ENCODE measurements around the gene GRB10.
"Not testable (repeated sequence)": the region's sequence is repeated elsewhere in the genome, so short reads cannot be mapped to it uniquely, and the experiment has no call there.

GRB10 gene

DNA sequence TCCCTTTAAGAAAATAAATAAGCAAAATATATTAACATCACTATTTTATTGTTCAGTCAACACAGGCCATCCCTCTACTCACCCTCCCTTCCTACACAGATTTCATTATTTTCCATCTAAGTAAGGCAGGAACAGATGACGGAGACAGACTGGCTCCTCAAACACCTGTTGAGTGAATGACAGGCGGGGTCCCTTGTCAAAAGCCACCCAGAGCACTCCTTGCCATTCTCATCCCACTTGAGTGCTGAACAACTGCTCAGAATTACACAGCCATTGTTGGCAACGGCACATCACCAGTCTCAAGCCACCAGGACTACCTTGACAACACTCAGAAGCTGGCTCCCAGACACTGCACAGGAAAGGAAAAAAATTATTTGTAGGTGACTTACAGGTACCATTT, 3.3 kb downstream of the GRB10 start:
- DNase-seq (ENCODE audit: low read depth in 2 of 2): no peak

DNA sequence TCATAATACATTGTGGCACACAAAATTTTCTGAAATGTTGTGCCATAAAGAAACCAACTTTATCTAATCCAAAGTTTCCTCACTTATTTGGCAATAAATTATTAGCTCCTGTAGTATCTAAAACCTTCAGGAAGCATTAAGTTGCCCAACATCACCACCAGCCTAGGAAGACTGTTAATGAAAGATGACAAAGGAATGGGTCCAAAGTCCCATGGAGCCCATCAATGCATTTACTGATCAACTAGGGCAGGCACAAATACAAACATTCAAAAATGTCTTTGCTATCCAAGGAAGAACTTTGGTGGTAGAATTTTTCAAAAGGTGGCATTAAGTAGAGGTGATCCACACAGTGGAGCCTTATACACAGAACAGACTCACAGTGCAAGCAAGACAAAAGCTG, 4.5 kb downstream of the GRB10 start:
- no peak for DNase-seq (ENCODE audit: low read depth in 2 of 2)

DNA sequence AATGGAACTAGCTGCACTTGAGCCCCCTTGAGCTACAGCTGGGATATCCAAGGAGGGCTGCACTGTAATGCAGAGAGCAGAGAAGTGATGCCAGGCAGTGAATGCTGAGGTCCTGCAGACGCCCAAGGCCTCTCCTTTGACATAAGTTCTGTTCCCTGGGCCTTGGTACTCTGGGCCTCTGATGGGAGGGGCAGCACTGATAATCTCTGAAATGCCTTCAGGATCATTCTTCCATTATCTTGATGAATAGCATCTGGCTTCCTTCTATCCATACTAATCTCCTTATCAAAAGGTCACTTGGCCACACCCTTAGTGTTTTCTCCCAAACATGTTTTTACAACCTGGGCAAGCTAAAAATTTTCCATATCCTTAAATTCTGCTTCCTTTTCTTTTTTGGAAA, 6.9 kb downstream of the GRB10 start:
- DNase-seq (ENCODE audit: low read depth in 2 of 2): no peak

DNA sequence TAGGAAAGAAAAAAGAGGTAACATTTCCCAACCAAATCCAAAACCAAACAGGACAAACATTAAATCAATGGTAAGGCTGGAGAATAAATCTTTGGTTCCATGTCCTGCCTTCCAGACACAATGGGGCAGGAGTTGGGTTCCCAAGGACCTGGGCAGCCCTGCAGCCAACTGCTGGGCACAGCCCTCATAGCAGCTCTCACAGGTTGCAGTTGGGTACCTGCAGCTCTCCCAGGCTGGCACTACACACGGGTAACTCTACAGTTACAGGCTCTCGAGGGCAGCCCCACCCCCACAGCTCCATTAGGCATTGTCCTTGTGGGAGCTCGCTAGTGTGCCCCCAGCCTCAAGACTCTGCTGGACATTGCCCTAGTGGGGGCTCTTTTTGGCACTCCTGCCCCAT, 7.5 kb downstream of the GRB10 start:
- no peak for DNase-seq (ENCODE audit: low read depth in 2 of 2)

DNA sequence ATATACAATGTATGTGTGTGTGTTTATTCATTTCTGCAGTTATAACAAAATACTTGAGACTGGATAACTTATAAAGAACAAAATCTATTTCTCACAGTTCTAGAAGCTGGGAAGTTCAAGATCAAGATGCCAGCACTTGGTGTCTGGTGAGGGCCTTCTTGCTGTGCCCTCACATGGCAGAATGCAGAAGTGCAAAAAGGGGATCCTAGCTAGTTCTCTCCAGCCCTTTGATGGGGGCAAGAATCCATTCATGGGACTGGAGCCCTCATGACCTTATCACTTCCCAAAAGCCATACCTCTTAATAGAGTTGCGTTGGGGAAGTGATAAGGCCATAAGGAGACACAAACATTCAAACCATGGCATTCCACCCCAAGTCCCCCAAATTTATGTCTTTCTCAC, 8.4 kb downstream of the GRB10 start:
- no peak for DNase-seq (ENCODE audit: low read depth in 2 of 2)

DNA sequence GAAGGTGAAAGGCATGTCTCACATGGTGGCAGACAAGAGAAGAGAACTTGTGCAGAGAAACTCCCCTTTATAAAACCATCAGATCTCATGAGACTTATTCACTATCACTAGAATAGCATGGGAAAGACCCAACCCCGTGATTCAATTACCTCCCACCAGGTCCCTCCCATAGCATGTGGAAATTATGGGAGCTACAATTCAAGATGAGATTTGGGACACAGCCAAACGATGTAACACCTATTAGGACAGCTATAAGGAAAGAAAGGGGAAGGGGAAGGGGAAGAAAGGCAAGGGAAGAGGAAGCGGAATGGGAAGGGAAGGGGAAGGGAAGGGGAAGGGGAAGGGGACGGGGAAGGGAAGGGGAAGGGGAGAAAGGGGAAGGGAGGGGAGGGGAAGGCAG, 9.6 kb downstream of the GRB10 start:
- DNase-seq (ENCODE audit: low read depth in 2 of 2): not testable (repeated sequence)

DNA sequence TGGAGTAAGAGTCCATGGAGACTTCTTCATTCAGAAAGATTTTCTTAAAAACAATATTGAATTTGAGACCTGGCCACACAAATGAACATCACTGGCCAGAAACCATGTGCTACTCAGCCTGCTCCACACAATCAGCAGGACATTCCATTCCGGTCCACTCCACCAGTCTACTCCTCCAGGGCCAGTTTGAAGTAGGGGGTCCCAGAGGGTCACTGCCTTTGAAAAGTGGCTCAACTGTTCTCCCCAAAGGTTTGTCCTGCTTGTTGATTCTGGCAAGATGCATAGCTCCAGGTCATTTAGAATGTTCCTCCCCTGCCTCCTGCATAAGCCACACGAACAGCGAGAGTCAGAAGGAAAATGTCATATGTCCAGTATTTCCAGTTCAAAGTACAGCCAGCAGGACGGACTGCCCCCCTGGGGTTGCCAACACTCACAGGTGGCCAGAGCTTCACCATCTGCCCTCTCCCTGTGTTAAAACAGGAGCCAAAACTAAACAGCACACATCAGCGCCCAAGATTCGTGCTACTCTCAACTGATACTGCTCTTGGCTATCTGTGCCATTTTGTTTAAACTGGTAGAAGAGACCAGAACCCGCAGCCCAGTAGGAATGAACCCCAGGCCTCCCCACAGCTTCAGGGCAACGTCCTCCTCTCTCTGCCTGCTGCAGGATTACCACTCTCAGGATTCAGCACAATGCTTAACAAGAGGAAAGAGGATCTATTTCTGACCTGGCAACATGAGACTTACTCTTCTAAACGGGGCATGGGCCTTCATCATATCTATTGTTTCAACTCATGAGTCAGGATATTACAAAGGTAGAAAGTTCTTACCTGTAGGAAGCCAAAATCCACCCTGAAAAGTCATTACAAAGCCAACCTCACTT, 11.3 kb downstream of the GRB10 start:
- no peak for DNase-seq (ENCODE audit: low read depth in 2 of 2)

DNA sequence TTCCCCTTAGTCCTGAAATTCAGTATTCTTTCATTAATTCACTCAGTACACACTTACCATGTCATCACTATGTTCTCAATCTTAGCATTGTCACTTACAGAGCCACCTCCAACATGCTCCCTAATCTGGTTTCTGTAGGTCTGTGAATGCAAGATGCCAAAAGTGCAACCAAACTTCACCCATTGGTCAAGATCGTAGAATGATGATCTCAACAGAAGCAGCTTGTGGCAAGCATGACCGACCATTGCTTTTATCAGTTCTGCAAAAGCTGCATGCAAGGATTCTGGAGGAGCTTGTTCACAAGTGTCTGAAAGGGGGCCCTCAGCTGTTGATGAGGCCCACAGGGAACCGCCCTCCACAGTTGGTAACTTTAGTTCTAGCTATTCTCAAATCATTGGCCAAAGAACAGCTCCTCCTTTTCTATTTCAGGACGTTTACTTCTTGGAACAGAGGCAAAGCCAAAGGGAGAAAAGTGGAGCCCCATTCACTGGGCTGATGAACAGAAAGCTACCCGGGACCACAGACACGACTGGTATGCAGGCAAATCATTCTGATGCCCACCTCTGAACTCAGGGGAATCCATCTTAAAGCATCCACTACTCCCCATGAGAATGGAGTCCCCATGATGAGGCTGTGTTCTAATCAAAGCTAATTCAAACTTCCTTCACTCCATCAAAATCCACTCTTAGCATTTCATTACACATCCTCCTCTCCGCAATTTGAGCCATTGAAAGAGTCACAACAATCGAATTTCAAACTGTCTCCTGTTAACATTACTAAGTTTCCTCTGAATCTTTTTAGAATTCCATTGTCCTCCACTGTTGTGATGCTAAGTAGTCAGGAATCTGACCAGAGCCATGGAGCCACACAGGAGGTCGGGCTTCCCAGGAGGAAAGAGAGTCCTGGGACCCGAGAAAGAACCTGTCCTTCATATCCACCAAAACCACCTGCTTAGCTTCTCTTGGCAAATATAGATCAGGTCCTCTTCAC, 13.9 kb downstream of the GRB10 start:
- no peak for DNase-seq (ENCODE audit: low read depth in 2 of 2)

DNA sequence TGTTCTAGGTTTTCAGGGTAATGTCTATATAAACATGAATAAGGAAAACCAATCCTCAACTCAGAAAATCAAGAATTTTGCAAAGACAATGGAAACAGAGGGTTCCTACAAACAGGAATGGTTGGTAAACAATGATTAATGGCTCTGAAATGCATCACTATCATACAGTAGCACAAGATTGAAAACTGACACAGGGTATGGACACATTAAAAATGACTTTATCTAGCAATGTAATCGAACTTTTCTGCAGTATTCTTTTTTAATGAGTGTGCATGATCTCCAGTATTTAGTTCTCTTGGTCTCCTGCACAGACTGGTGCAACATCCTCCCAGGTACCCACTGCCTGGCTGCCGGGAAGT, 15.9 kb downstream of the GRB10 start:
- DNase-seq (ENCODE audit: low read depth in 2 of 2): no peak

DNA sequence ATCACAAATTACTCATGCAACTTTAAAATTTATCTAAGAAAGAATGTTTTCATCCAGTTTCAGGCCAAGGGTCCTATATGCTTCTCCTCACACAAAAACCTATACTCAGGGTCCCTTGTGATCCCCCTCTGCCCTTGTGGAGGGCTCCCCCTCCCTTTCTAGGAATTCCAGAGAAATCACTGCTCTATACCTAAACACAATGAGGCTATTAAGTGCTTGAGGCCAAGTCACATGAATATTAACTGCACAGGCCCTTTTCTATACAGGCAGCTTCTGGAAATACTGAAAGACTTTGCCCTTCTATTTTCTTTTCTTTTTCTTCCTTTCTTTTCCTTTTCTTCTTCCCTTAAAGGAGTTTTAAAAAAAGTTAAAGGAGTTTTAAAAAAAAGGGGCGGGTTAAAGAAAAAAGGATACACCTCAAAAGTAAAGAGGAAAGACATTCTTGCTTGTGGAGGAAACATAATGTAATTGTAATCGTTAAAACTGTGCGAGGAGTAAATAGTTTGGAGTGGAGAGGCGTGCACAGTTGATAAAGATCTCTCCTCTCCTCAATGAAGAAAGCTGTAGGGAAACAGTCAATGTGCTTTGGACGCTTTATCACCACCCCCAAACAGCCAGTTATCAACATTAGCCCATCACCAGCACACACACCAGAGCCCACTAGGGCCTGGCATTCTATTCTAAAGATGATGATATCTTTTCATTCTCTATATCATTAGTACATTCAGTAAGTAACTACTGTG, 16.4 kb downstream of the GRB10 start:
- no peak for DNase-seq (ENCODE audit: low read depth in 2 of 2)

DNA sequence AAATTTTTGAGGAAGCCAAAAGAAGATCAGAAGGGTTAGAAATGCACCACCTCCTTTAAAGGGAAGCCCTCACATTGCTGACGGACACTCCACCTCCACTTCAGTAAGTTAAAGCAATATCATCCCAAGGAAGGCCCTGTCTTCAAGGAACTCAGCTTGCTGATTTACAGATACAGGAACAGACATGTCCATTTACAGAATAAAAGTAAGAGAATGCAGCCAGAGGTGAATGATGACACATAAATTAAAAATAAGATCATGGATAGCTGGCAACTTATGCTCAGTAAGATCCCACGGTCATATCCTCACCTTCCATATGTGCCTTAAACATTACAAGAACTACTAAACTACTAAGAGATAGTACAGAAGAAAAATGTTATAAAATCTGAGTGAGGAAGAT, 20.4 kb downstream of the GRB10 start:
- no peak for DNase-seq (ENCODE audit: low read depth in 2 of 2)

DNA sequence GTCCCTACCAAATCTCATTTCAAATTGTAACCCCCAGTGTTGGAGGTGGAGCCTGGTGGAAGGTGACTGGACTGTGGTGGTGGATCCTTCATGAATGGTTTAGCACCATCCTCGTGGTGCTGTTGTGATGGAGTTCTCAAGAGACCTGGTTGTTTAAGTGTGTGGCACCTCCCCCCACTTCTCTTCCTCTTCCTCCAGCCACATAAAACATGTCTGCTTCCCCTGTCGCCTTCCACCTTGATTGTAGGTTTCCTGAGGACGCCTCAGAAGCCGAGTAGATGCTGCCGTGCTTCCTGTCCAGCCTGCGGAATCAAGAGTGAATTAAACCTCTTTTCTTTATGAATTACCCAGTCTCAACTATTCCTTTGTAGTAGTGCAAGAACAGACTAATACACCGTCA, 21.0 kb downstream of the GRB10 start:
- no peak for DNase-seq (ENCODE audit: low read depth in 2 of 2)

DNA sequence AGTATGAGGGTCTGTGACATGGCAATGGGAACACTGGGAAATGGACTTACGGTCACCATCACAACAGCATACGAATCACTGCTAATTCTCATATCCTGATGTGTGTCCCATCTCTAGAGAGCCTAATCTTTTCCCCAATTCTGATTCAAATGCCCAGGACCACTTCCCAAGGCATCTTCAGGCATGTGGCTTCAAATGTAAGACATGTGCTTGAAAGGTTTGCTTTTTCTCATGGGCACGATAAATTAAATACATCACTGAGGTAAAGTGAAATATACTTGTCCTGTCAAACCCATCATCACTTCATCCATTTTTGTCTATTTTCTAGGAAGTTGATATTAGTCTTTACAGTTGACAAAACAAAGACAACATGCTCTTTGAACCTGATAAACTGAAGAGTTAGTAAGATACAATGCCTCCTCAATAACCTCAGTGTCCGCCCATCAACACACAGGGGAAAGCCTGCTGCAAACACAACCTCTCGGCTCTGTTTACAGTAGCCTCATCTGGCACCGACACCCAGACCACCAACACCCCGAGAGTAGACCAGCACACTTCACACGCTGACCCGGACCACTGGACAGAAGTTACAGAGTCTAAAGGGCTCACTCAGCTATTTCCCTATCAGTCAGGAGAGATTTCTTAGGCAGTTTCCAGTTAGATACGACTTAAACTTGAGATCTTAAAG, 24.8 kb downstream of the GRB10 start:
- no peak for DNase-seq (ENCODE audit: low read depth in 2 of 2)

DNA sequence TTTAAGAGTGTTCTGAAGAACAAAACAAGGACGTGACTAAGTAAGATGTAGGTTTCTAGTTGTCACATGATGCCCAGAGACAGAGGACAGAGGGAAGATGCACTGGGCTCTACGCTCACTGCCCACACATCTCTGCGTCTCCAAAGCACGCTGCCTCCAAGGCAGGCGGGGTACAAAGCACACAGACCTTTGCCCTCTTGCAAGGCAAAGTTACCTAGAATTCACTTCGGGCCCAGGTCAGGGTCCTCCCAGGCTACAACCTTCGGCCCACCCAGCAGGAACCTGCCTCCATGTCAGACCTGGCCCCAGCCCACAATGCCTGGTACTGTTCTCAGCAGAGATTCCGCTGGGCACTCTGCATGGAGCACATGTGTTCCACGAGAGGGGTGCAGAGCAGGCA, 26.5 kb downstream of the GRB10 start:
- no peak for DNase-seq (ENCODE audit: low read depth in 2 of 2)

DNA sequence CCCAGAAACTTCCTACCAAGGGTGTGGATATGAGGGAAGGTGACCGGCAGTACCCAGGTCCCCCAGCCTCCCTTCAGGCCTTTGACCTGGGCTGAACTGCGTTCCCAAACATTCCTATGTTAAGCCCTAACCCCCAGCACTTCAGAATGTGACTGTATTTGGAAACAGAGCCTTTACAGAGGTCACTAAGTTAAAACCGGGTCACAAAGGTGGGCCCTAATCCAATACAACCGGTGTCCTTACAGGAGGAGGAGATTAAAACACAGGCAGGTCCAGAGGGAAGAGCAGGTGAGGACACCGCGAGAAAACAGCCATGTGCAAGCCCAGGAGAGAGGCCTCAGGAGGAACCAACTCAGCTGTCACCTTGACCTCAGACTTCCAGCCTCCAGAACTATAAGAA, 28.0 kb downstream of the GRB10 start:
- DNase-seq (ENCODE audit: low read depth in 2 of 2): no peak

DNA sequence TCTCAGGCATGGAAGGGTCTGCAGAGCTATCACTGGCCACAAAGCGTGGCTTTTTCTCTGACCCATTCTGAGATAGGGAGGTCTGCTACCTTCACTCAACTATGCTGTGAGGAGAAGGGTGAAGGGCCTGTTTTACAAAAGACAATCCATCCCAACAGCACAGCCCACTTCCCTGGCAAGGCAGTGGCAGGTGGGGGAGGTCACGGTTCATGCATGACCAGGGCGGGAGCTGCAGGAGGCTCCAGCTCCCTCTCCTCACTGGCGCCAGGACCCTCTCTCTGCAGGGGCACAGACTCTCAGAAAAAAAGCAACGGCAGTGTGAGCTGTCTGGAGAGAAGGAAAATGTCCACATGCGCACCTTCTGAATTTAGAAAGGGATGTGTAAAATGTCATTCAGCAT, 28.5 kb downstream of the GRB10 start:
- DNase-seq (ENCODE audit: low read depth in 2 of 2): no peak

DNA sequence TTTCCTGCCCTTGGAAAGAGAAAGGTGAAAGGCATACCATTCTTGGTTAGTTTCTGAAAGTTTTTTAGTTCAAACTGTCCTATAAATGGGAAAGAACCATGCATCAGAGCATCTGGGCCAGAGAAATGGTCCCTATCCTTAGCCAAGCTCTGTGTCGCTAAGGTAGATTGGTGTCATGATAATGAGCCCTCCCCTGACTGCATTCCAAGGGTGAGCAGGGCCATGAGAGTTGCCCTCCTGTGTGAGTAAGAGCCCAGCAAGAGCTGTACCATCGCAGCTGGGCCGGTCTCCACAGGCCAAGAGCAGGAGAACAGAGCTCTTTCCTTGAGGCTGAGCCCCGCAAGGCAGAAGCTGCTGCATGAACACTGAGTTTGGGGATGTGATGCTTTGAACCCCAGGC, 30.3 kb downstream of the GRB10 start:
- DNase-seq (ENCODE audit: low read depth in 2 of 2): no peak

DNA sequence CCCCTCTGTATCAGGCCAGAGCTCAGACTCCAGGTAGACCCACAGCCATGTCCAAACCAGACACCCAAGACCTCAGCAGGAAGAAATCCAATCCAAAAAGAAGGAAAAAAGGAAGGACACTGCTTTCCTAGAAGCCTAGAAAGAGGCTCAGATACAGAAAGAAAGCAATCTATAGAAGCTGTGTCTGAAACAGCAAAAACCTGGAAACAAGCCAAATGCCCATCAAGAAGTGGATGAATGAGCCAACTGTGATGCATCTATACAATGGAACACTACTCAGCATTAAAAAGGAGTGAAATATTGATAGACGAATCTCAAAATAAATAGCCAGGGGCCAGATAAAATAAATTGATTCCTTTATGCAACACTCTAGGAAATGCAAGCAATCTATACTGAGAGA, 31.6 kb downstream of the GRB10 start:
- DNase-seq (ENCODE audit: low read depth in 2 of 2): no peak

DNA sequence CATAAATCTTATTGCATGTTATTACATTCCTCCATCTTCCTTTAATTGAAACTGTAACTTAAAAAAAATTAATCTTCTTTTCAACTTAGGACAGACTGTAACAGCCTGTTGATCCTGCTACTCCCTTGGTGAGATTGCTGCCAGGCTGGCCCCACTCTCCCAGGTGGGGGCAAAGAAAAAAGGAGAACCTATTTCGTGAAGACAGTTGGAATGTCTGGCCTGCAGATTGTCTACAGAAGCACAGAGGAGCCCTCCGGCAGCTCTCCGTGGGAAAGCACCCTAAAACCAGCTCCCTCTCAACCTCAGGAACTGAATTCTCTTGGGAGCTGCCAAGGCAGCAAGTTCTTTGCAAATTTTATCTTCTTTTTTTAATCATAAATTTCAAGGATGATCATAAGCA, 32.8 kb downstream of the GRB10 start:
- DNase-seq (ENCODE audit: low read depth in 2 of 2): no peak

DNA sequence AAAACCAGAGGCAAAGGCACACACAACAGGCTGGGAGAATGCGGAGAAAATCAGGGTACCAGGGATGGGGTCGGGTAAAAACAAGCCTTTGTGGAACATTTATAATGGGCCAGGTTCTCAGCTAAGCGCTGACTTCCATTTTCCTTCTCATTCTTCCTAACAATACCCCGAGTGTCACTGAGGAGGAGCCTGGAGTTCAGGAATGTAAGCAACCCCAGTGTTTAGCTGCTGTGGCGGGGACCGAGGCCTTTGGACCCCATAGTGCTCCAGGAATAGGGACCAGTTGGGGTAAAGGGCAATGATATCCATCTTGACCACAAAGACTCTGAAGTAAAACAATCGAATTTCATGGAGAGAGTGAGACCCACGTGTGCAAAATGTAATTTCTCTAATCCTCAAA, 34.2 kb downstream of the GRB10 start:
- DNase-seq (ENCODE audit: low read depth in 2 of 2): no peak

DNA sequence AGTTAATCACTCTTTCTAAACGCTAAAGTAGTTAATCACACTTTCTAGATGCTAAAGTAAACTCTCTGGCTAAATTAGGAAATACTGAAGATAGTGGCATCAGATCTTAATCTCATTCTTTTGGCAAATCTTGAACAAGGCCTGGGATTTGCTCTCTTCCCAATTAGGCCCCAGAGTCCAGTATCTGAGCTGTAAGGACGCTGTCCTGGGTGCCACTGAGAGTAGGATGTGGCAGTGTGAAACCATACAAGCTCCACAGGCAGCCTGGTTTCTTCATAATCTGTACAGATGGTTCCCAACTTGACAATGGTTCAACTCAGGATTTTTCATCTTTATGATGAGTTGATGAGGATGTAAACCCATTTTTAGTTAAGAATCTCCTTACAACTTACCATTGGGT, 36.9 kb downstream of the GRB10 start:
- no peak for DNase-seq (ENCODE audit: low read depth in 2 of 2)

DNA sequence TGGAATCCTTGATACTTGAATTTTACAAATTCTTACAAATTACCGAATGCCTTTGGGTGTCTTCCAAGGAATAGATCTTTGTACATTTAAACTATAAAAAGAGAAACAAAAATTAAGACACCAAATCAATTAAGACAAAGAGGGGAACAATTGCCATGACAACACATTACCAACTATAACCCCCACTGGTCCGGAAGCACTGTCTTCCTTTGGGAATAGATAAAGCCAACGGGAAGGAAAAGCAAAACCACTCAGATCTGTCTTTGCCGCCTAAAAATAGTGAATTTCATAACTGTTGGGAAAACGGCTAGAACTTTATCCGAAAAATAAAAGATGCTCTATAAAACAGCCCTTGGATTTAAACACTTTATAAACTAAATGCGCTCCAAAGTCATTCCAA, 37.4 kb downstream of the GRB10 start:
- DNase-seq (ENCODE audit: low read depth in 2 of 2): no peak
